Measurements from ENCODE around the gene IPO13. TPM values are rescaled to one million over a fixed set of nuclear protein-coding genes. Genes with fewer than 3 reads are reported as not detected.

The IPO13 gene
- total RNA-seq, 6 donors from 2014 or later = 16.9 to 46.1 (median 24.1) TPM

DNA sequence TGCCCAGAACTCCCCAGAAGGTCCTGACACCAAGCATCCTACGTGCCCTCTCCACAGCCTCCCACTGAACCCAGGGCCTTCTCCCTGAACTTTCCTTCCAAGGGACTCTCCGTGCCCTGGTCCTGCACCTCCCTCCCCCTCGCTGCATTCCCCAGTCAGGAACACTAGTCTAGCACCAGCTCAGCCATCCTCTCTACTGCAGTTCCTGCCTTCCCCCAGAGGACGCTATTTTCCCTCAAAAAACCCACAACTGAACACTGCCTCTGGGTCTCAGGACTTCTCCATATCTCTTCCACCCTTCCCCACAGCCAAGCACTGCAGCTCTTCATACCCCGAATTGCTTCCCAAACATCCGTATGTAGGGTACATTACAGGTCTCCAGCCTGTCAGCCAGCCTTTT is 25.7 kb upstream of the IPO13 start:
- Histone ChIP-seq H3K36me3 (peaks cover 0 to 10% (median 2%) of the 10 kb centered on the region in 4 donors), H3K27me3 (no peaks in the 10 kb centered on the region), H3K4me3 (no peak overlapping the region), H3K9me3 (no peaks in the 10 kb centered on the region), H3K4me1 (no peaks in the 10 kb centered on the region), H3K27ac (no peak overlapping the region)
- DNase-seq = no peak
- 96% methylated on average over 6 of the region's 6 CpGs for WGBS, 2 donors
- ATAC-seq (ENCODE audit: low FRiP score in 2 of 2) = no peak
- no peak for TF ChIP-seq EP300 (IDR thresholded peaks at IDR 0.05)
- no peak for TF ChIP-seq POLR2AphosphoS5 (IDR thresholded peaks at IDR 0.05)
- TF ChIP-seq POLR2A (IDR thresholded peaks at IDR 0.05) = no peak
- TF ChIP-seq, protein P1, sequence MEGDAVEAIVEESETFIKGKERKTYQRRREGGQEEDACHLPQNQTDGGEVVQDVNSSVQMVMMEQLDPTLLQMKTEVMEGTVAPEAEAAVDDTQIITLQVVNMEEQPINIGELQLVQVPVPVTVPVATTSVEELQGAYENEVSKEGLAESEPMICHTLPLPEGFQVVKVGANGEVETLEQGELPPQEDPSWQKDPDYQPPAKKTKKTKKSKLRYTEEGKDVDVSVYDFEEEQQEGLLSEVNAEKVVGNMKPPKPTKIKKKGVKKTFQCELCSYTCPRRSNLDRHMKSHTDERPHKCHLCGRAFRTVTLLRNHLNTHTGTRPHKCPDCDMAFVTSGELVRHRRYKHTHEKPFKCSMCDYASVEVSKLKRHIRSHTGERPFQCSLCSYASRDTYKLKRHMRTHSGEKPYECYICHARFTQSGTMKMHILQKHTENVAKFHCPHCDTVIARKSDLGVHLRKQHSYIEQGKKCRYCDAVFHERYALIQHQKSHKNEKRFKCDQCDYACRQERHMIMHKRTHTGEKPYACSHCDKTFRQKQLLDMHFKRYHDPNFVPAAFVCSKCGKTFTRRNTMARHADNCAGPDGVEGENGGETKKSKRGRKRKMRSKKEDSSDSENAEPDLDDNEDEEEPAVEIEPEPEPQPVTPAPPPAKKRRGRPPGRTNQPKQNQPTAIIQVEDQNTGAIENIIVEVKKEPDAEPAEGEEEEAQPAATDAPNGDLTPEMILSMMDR (IDR thresholded peaks at IDR 0.05) = no peak

DNA sequence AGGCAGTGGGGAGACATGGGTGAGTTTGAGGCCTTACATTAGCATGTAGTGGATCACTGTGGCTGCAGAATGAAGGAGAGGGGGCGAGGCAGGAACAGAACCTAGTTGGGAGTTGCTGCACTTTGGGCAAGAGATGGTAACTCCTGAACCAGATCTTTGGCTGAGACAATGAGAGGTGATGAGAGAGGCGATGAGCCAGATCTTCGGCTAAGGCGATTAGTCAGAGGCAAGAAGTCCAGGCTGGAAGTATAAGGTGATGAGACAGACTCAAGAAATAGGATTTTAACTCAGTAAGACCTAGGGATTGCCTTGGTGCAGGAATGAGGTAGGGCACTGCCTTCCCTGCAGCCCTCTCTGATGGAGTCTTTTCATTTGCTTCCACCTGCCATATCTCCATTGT is 22.2 kb upstream of the IPO13 start:
- Histone ChIP-seq H3K27ac (no peak overlapping the region), H3K4me3 (no peak overlapping the region), H3K27me3 (no peaks in the 10 kb centered on the region), H3K4me1 (no peaks in the 10 kb centered on the region), H3K36me3 (peaks cover 0 to 12% (median 2%) of the 10 kb centered on the region in 4 donors), H3K9me3 (no peaks in the 10 kb centered on the region)
- ATAC-seq (ENCODE audit: low FRiP score in 2 of 2) (no peak), DNase-seq (no peak)
- WGBS, 2 donors = 73 to 82% methylated on average over 4 of the region's 4 CpGs
- no peak for TF ChIP-seq POLR2A (IDR thresholded peaks at IDR 0.05)
- no peak for TF ChIP-seq POLR2AphosphoS5 (IDR thresholded peaks at IDR 0.05)
- TF ChIP-seq EP300 (IDR thresholded peaks at IDR 0.05) = no peak
- TF ChIP-seq, protein P1 (IDR thresholded peaks at IDR 0.05) = no peak

DNA sequence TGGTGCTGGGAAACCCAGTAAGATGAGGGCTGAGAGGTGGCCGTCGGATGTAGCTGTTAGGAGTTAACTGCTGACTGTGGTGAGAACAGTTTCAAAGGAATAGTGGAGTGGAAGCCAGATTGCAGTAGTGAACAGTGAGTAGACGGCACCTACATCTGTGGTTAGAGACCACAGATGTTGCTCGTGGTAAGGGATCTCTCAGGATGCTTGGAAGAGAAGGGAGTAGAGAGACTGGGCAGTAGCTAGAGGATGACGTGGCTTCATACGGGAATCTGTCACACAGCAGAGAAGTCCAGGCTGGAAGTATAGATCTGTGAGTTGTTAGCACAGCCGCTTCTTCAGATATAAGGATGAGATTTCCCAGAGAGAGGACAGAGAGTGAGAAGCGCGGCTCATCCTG is 20.9 kb upstream of the IPO13 start:
- Histone ChIP-seq H3K36me3 (peaks cover 0 to 19% (median 2%) of the 10 kb centered on the region in 4 donors), H3K4me1 (no peaks in the 10 kb centered on the region), H3K4me3 (no peak overlapping the region), H3K27me3 (no peaks in the 10 kb centered on the region), H3K27ac (no peak overlapping the region), H3K9me3 (no peaks in the 10 kb centered on the region)
- no peak for DNase-seq
- WGBS, 2 donors = 91% methylated on average over 9 of the region's 9 CpGs
- ATAC-seq (ENCODE audit: low FRiP score in 2 of 2) = no peak
- TF ChIP-seq, protein P1 (IDR thresholded peaks at IDR 0.05) = no peak
- no peak for TF ChIP-seq POLR2A (IDR thresholded peaks at IDR 0.05)
- TF ChIP-seq EP300 (IDR thresholded peaks at IDR 0.05) = no peak
- TF ChIP-seq POLR2AphosphoS5 (IDR thresholded peaks at IDR 0.05) = no peak

DNA sequence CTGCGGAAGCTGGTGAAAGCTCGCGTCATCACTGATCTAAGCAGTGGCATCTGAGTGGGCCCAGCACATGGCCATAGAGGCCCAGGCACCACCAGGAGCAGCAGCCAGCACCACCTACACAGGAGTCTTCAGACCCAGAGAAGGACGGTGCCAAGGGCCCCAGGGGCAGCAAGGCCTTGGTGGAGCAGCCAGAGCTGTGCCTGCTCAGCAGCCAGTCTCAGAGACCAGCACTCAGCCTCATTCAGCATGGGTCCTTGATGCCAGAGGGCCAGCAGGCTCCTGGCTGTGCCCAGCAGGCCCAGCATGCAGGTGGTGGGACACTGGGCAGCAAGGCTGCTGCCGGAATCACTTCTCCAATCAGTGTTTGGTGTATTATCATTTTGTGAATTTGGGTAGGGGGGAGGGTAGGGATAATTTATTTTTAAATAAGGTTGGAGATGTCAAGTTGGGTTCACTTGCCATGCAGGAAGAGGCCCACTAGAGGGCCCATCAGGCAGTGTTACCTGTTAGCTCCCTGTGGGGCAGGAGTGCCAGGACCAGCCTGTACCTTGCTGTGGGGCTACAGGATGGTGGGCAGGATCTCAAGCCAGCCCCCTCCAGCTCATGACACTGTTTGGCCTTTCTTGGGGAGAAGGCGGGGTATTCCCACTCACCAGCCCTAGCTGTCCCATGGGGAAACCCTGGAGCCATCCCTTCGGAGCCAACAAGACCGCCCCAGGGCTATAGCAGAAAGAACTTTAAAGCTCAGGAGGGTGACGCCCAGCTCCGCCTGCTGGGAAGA is 16.4 kb upstream of the IPO13 start:
- Histone ChIP-seq H3K9me3 (no peaks in the 10 kb centered on the region), H3K27me3 (peaks cover 0 to 10% (median 4%) of the 10 kb centered on the region in 4 donors), H3K4me1 (peaks cover 8 to 16% (median 13%) of the 10 kb centered on the region in 4 donors), H3K36me3 (peaks cover 0 to 14% (median 2%) of the 10 kb centered on the region in 4 donors), H3K27ac (no peak overlapping the region), H3K4me3 (no peak overlapping the region)
- TF ChIP-seq EP300 (IDR thresholded peaks at IDR 0.05) = no peak
- TF ChIP-seq, protein P1 (IDR thresholded peaks at IDR 0.05) = peak in 2 of 6 experiments; percentile 14 to 34
- no peak for ATAC-seq (ENCODE audit: low FRiP score in 2 of 2)
- peak in 1 of 2 donors; percentile 54 for DNase-seq
- WGBS, 2 donors = 96 to 100% methylated on average over 4 to 9 of the region's 10 CpGs

DNA sequence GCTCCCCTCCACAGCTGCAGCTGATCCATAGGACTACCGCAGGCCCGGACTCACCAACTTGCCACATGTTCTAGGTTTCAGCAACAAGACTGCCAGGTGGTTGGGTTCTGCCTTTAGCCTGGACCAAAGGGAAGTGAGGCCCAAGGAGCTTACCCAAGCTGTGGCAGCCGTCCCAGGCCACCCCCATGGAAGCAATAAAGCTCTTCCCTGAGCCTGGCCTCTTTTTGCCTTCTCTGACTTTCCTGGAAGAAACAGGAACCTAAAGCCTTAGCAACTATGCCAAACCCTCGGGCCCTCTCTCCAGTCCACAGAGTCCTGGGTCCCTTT is 15.8 kb upstream of the IPO13 start:
- H3K4me3 ChIP-seq = no peak overlapping the region
- H3K9me3 ChIP-seq = no peaks in the 10 kb centered on the region
- peaks cover 10 to 20% (median 16%) of the 10 kb centered on the region in 4 donors for H3K4me1 ChIP-seq
- H3K27ac ChIP-seq = no peak overlapping the region
- ATAC-seq (ENCODE audit: low FRiP score in 2 of 2) (no peak), DNase-seq (no peak)
- 69 to 94% methylated on average over 3 to 4 of the region's 4 CpGs for WGBS, 2 donors
- H3K36me3 ChIP-seq = peaks cover 0 to 10% (median 0%) of the 10 kb centered on the region in 4 donors
- no peak for TF ChIP-seq EP300 (IDR thresholded peaks at IDR 0.05)
- no peak for TF ChIP-seq POLR2AphosphoS5 (IDR thresholded peaks at IDR 0.05)
- TF ChIP-seq POLR2A (IDR thresholded peaks at IDR 0.05) = no peak
- TF ChIP-seq, protein P1 (IDR thresholded peaks at IDR 0.05) = no peak
- peaks cover 0 to 10% (median 5%) of the 10 kb centered on the region in 4 donors for H3K27me3 ChIP-seq

All from upper lobe of left lung (tissue), 6 donors.